Small intestine (tissue), 7 donors: ENCODE data around the gene ATP2B1. TPM values are rescaled to one million over a fixed set of nuclear protein-coding genes. Genes with fewer than 3 reads are reported as not detected.

Experiments
- DNase-seq, 2 donors: peaks; one replicate each; pipeline versions ENCODE4 v3.0.0 to v3.0.0-alpha.2; 2013
- FAIRE-seq: peaks from 2 replicates; lab custom pipeline; 2012; peaks lifted over from hg19 to GRCh38; lab: Jason Lieb, UNC
- H3K27ac ChIP-seq, 3 donors: one replicate each; pipeline ENCODE4 v1.5.1; 2013; ENCODE audit warnings: low read length in 2 of 3, mild to moderate bottlenecking in 2 of 3, control low read depth in 1 of 3, inconsistent platforms in 1 of 3, low read depth in 1 of 3, moderate library complexity in 1 of 3
- H3K27me3 ChIP-seq, 3 donors: one replicate each; pipeline ENCODE4 v1.6.1; 2013; ENCODE audit warnings: low read length in 3 of 3, inconsistent platforms in 1 of 3; ENCODE audit not compliant: control insufficient read depth in 3 of 3, insufficient read depth in 3 of 3
- H3K36me3 ChIP-seq, 3 donors: one replicate each; pipeline ENCODE4 v1.6.1; 2013; ENCODE audit warnings: low read length in 3 of 3, inconsistent platforms in 1 of 3, low read depth in 1 of 3, mild to moderate bottlenecking in 1 of 3, moderate library complexity in 1 of 3; ENCODE audit not compliant: control insufficient read depth in 3 of 3, insufficient read depth in 2 of 3
- H3K4me1 ChIP-seq, 3 donors: one replicate each; pipeline ENCODE4 v1.6.1; 2013; ENCODE audit warnings: low read length in 2 of 3, inconsistent platforms in 1 of 3, low read depth in 1 of 3, mild to moderate bottlenecking in 1 of 3, moderate library complexity in 1 of 3; ENCODE audit not compliant: control insufficient read depth in 3 of 3, insufficient read depth in 2 of 3
- H3K4me3 ChIP-seq, 3 donors: one replicate each; pipeline ENCODE4 v1.5.1; 2013; ENCODE audit warnings: low read length in 3 of 3, control low read depth in 1 of 3, inconsistent platforms in 1 of 3, low read depth in 1 of 3, mild to moderate bottlenecking in 1 of 3, moderate library complexity in 1 of 3
- H3K9me3 ChIP-seq, 2 donors: one replicate each; pipeline ENCODE4 v1.6.1; 2013; ENCODE audit warnings: low read depth in 1 of 2, low read length in 1 of 2; ENCODE audit not compliant: control insufficient read depth in 2 of 2, insufficient read depth in 1 of 2
- WGBS, 3 donors: extraction: QIAGEN DNeasy Blood & Tissue Kit; methylation state at CpG; one replicate each; pipeline ENCODE4 v1.1.7; 2013; 5-methylcytosine and 5-hydroxymethylcytosine counted together
- polyA plus RNA-seq, 4 donors: library from polyadenylated mRNA; stranded (reverse) in 3 of 4; unstranded in 1 of 4; fragments of 200-250 nt in 3 of 4; fragments of 120-200 nt in 1 of 4; gene quantifications; one replicate each; pipeline versions ENCODE4 v1.2.1 to v1.2.3, GENCODE V29; 2013
- donor health status: healthy with polysubstance abuse.
- donor health status: control.
- donor health status: control.
- donor health status: Bipolar disorder and iron deficiency.
- donor health status: healthy.

ATP2B1 gene
- polyA plus RNA-seq, 4 donors: 13.2 to 76.2 (median 17.9) TPM

GRCh38 chr12:89567691-89568239, 140.9 kb downstream of the ATP2B1 start:
- Histone ChIP-seq H3K4me1 (no peaks in the 10 kb centered on the region), H3K9me3 (peaks cover 0 to 2% of the 10 kb centered on the region in 2 donors), H3K27ac (no peak overlapping the region), H3K27me3 (no peaks in the 10 kb centered on the region), H3K36me3 (no peaks in the 10 kb centered on the region), H3K4me3 (no peak overlapping the region)
- no peak for DNase-seq
- no peak for FAIRE-seq
- WGBS, 3 donors: 91 to 93% (median 93%) methylated on average over 3 of the region's 3 CpGs

GRCh38 chr12:89566615-89567014, 142.0 kb downstream of the ATP2B1 start:
- Histone ChIP-seq H3K27me3 (no peaks in the 10 kb centered on the region), H3K4me3 (no peak overlapping the region), H3K27ac (no peak overlapping the region), H3K4me1 (no peaks in the 10 kb centered on the region), H3K9me3 (peaks cover 0 to 2% of the 10 kb centered on the region in 2 donors), H3K36me3 (no peaks in the 10 kb centered on the region)
- DNase-seq: no peak
- no peak for FAIRE-seq

- H3K4me3 ChIP-seq: no peak overlapping the region
- H3K4me1 ChIP-seq: no peaks in the 10 kb centered on the region
- FAIRE-seq (no peak), DNase-seq (no peak)
- H3K27ac ChIP-seq: no peak overlapping the region
- no peaks in the 10 kb centered on the region for H3K27me3 ChIP-seq
- H3K9me3 ChIP-seq: peaks cover 0 to 2% of the 10 kb centered on the region in 2 donors
- no peaks in the 10 kb centered on the region for H3K36me3 ChIP-seq
These were observed 143.6 kb downstream of the ATP2B1 start for GRCh38 chr12:89565002-89565401.

DNA sequence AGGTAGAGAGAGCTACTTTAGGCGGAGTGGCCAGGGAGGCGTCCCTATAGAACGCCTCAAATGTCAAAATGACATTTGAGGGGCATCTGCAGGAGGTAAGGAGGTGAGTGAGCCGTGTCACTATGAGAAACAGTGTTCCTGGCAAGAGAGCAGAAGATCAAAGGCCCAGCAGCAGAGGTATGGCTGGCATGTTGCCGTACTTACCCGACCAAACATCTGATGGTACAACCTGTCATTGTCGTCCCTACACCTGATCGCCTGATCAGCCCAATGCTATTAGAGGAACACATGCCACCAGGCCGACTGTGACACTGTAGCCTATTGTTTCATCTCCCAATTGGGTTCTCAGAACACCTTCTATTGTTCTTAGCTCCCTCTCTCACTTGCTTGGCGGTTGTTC, 148.9 kb downstream of the ATP2B1 start:
- H3K27me3 ChIP-seq: no peaks in the 10 kb centered on the region
- 87 to 94% (median 90%) methylated on average over 10 of the region's 10 CpGs for WGBS, 3 donors

DNA sequence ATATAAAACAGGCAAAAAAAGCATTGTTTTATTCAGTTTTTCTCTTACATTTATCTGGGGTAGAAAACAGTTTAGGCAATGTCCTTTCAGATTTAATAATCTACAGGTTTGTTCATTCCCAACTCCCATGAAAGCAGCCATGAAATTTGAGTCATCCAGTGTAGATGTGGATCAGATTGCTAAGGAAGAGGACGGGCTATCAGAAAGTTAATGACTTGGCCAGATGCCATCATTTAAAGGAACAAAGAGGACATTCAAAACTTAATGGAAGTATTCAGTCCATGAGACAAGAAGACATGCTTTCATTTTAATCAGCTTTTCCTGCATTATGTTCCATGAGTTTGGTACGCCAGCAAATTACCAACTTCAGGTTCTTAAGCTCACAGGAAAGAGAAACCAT, 151.7 kb downstream of the ATP2B1 start:
- peaks cover 0 to 5% of the 10 kb centered on the region in 2 donors for H3K9me3 ChIP-seq
- peak in 1 of 2 donors; percentile 64 for DNase-seq
- H3K36me3 ChIP-seq: no peaks in the 10 kb centered on the region
- no peaks in the 10 kb centered on the region for H3K27me3 ChIP-seq
- H3K4me3 ChIP-seq: no peak overlapping the region
- no peak overlapping the region for H3K27ac ChIP-seq
- no peak for FAIRE-seq
- no peaks in the 10 kb centered on the region for H3K4me1 ChIP-seq
- 30 to 59% (median 41%) methylated on average over 2 of the region's 2 CpGs for WGBS, 3 donors

More for the DNA sequence above, 148.9 kb downstream of the ATP2B1 start:
- H3K4me1 ChIP-seq: no peaks in the 10 kb centered on the region
- peaks cover 0 to 7% of the 10 kb centered on the region in 2 donors for H3K9me3 ChIP-seq
- DNase-seq (no peak), FAIRE-seq (no peak)
- H3K27ac ChIP-seq: no peak overlapping the region
- H3K4me3 ChIP-seq: no peak overlapping the region
- H3K36me3 ChIP-seq: no peaks in the 10 kb centered on the region

DNA sequence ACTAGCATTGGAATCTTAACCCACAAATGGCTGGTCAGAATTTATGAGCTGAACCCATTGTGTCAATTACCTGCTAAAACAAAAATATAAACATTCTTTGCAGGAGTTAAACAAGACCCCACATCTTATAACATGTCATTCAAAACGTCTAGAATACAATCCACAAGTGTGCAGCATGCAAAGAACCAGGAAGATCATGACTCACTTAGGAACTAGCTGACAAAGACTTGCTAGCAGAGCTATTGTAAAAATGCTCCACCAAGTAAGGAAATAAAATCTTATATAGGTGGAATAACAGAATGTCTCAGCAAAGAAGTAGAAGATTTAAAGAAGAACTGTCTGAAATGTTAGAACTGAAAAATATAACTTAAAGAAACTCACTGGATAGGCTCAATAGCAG, 156.3 kb downstream of the ATP2B1 start:
- DNase-seq (no peak), FAIRE-seq (no peak)
- WGBS, 3 donors: 22 to 41% (median 29%) methylated on average over 1 of the region's 1 CpG
- H3K27me3 ChIP-seq: no peaks in the 10 kb centered on the region
- H3K4me1 ChIP-seq: no peaks in the 10 kb centered on the region
- H3K27ac ChIP-seq: no peak overlapping the region
- peaks cover 0 to 5% of the 10 kb centered on the region in 2 donors for H3K9me3 ChIP-seq
- H3K4me3 ChIP-seq: no peak overlapping the region
- no peaks in the 10 kb centered on the region for H3K36me3 ChIP-seq

DNA sequence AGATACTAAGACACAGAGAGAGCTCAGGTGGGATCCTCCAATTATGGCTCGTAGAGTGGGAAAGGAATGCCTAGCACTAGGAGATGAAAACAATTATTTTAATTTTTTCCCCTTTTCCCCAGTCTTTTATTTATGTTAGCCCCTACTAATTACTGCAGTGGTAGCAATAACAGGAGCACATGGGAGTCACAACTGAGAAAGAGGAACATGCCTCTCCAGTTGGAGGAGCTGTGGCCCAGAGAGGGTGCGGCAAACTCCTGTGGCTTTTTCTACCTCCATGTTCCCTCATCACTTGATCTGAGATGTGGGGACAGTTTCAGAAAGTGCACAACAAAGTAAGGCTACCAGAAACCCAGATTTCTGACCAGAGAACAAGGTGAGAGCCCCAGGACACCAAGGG, 156.9 kb downstream of the ATP2B1 start:
- no peak for FAIRE-seq
- WGBS, 3 donors: 94 to 100% (median 98%) methylated on average over 2 of the region's 2 CpGs
- Histone ChIP-seq H3K4me3 (no peak overlapping the region), H3K27me3 (no peaks in the 10 kb centered on the region), H3K9me3 (peaks cover 0 to 5% of the 10 kb centered on the region in 2 donors), H3K27ac (no peak overlapping the region), H3K36me3 (no peaks in the 10 kb centered on the region), H3K4me1 (no peaks in the 10 kb centered on the region)
- DNase-seq: no peak

DNA sequence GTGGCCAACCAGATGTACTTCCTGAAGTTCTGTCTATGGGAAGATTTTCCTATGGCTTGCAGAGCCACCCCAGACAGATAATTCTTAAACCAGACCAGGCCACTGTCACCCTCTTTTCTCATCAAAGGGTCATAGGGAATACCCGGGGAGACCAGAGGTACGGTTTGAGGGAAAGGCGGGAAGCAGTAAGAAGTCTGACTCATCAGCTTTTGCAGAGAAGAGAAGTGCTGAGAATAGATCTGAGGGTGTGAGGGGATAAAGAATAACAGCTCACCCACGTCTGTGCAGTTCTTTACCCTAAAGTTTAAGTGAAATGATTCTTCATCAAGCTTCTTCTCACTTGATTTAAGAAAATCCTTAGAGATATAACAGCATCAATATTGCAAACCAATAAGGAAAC, 161.5 kb downstream of the ATP2B1 start:
- no peak overlapping the region for H3K27ac ChIP-seq
- H3K36me3 ChIP-seq: no peaks in the 10 kb centered on the region
- DNase-seq (no peak), FAIRE-seq (no peak)
- H3K9me3 ChIP-seq: no peaks in the 10 kb centered on the region
- no peak overlapping the region for H3K4me3 ChIP-seq
- WGBS, 3 donors: 78 to 88% (median 83%) methylated on average over 4 of the region's 4 CpGs
- no peaks in the 10 kb centered on the region for H3K27me3 ChIP-seq
- H3K4me1 ChIP-seq: peaks cover 0 to 10% (median 4%) of the 10 kb centered on the region in 3 donors

GRCh38 chr12:89546151-89546550, 162.5 kb downstream of the ATP2B1 start:
- no peak for FAIRE-seq
- H3K27ac ChIP-seq: no peak overlapping the region
- H3K9me3 ChIP-seq: no peaks in the 10 kb centered on the region
- 77 to 91% (median 90%) methylated on average over 4 of the region's 4 CpGs for WGBS, 3 donors
- no peaks in the 10 kb centered on the region for H3K36me3 ChIP-seq
- H3K4me3 ChIP-seq: no peak overlapping the region
- peaks cover 0 to 10% (median 4%) of the 10 kb centered on the region in 3 donors for H3K4me1 ChIP-seq
- no peaks in the 10 kb centered on the region for H3K27me3 ChIP-seq
- no peak for DNase-seq
